HG02870 (cell line): ENCODE data around the gene BARHL2.

Source experiments
- ATAC-seq: cut with Tn5 transposase; IDR thresholded peaks from one replicate; pipeline ENCODE4 v1.9.1; 2021; ENCODE audit warnings: mild to moderate bottlenecking, moderate library complexity; ENCODE audit not compliant: unreplicated experiment

Gene BARHL2

DNA sequence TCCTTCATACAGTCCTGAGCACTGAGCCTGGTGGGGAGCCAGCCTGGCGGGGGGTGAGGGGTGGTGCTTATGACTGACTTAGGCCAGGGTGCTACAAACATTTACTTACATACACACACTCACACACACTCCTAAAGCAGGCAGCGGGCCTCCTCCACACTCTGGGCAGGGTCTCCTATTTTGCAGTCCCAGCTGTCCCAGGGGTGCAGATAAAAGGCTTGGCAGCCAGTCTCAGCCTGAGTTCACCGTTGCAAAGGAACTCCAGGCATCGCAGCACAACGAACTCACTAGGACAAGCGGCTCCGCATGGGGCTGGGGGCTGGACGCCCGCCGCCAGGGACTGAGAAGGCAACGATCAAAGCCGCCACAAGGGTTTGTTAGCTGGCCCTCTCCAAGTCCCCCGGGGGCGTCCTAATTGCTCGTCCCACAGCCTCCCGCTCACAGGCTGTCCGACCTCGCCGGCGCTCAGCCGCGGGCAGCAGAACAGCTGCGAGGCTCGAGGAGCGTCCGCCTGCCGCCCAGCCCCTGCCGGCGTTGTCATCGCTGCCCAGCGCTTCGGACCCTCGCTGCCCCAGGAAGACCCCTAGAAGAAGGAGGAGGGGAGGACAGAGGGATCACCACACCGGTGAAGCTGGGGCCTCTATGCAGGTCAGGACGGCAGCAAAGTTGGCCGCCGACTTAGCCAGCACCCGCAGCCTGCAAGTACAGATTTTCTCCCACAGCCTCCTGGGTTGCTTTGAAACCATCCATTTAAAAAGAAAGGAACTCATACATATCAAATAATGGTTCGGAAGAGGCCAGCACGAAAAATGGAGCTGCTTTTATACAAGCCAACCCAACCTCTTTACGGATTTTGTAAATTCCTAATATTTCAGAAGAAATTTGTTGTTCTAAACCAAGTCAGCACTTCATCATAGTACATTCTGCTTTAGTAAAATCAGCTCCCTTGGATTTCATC, 6.2 kb downstream of the BARHL2 start:
- no peak for ATAC-seq

DNA sequence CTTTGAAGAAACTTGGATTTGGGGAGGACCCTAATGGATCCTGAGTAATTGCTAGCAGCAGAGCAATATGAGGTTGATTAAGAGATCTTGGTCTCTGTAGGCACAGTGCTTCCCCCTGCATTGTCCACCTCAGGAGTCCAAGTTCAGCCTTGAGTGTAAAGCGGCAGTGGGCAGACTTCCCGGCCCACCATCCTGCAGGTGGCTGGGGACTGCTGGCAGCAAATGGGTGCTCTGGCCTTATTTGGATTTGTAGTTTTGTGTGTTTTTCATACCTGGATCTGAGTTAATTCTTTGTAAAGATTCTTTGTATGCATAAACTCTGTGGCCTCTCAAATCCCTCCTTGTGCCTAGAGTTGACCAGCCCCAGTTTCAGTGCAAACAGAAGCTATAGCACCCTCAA, 7.6 kb downstream of the BARHL2 start:
- no peak for ATAC-seq

DNA sequence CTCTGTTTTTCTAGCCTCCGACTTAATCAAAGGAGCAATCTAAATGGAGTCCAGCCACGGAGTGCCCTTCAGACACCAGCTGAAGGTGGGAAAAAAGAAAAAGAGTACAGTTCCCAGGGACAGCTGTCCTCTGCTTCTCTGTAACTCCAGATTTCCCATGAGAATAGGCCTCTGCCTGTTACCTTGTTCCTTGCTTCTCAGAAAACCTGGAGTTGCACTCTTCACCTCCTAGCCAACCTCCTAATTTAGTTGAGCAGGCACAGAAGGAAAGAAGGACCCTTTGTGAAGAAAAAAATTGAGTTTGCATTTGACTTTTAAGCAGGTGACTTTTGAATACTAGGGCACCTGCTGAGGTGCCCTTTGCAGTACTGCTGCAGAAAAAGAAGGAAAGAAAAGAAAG, 8.3 kb downstream of the BARHL2 start:
- ATAC-seq, result no peak

DNA sequence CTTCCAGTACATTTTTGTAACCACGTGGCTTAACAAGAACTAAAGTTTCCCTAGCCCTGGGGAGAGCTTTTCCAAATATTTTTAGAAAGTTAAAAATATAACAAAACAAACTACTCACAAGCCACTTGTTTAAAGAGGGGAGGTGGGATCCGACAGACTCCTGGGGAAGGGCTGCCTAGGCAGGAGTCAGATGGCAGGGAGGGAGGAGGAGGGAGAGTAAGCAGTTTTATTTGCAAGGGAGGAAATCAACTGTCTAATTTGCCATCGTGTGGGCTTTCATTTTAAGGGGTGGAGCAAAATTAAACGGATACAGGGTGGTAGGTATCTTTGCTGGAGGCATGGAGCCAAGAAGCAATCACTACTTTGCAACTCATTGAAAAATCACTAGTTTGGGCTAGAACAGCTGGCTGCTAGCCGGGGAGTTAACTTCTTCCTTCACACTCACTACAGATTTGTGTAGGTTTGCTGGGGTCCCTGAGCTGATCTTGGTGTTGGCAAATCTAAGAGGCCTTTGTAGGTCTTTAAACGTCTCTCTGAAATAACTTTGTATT, 8.8 kb downstream of the BARHL2 start:
- no peak for ATAC-seq

DNA sequence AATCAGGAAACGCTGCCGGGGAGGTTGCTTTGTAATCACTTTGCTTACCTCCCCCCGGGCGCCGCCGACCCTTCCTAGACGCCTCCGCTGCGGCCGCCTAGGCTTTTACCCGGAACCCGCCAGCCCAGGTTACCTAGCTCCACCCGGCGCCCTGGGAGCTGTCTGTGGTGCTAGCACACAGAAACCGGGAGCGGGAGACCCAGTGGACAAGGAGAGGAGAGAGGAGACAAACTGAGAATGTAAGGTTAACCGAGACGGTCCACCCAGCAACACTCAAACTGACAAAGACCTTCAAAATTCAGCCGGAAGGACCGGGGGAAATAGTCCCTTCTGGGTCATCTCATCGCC, 9.8 kb downstream of the BARHL2 start:
- ATAC-seq, result no peak

DNA sequence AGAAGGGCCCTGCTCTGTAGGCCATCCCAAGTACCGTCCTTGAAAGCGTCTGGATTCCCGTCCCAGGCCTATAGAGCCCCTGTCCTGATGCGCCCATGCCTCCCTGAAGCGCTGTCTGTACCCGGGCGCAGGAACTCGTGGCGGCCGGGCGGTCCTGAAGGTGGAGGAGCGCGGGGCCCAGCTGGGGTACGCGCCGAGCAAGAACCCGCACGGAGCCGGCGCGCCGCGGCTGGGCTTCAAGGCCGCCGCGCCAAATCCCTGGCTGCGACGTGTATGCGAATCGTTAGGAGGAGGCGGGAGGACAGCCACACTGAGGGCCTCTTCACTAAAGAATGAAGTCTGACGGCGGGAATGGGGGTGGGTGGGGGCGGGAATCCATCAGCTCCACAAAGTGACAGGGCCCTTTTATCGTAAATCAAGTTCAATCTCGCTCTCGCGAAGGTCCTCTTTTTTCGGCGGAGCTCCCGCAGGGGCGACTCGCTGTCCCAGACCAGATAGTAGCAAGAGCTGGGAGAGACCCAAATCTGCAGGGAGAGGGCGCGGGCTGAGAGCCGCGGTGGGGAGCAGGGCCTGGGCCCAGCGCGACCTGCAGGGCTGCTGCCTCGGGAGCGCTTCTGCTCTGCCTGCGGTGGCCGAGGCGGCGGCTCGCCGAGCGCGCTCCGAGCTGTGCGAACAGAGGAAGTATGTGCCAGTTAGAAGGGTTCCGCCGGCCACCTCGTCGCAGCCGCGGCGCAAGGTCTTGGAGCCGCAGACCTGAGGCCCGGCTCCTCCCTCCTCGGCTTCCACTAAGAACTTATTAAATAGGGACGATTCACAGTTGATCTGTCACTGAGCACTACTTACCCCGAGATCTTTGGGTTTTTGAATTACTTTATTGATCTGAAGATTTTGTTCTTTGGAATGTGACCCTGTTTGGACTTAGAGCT, 10.4 kb downstream of the BARHL2 start:
- ATAC-seq, result no peak

DNA sequence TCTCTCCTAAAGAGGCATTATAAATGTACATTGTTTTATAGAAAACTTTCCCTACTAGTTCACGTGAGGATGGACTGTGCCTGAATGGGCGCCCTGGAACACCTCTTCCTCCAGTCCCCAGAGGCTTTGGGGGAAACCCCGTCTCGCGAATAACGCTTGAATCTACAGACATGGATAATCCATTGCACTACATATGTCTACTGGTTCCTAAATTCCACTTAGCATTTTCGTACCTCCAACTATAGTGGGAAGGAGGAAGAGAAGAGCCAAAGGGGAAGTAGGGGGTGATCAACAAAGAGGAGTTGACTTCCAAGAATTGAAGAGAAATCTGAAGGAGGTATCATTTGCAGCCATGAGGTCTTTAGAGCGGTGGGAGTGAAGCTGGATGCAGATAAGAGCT, 11.1 kb downstream of the BARHL2 start:
- no peak for ATAC-seq

DNA sequence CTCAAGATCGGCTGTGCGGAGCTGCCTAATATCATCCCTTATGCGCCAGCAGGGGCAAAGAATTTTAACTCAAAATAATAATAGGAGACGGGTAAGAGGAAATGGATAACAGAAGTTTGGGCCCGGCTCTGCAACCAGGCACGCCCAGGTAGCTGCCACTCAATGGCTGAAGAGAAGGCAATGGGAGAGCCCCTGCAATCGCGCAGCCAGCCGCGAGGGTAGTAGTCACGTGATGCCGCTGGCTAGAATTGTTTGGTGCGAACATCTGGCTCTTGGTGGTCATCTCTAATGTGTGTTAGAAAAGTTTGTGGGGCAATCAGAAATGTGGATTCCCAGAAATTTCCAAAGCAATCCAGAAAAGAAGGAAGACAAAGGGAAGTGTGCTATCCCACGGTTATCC, 12.3 kb downstream of the BARHL2 start:
- no peak for ATAC-seq

DNA sequence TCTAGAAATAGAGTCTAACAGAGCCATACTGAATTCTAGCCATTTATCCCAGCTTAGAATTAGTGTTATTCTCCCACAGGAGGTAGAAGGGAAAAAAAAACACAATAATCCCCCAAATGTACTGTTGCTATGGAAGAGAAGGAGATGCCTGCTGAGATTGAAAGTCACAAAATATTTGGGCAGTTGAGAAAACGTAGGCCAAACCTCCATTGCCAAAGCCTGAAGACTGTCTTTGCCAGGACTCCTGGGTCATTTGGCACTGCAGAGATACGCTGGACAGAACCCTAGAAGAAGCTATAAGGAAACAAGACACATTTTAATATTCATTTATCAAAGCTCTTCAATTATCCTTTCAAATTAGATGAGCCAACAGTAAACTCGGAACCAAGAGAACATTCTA, 22.3 kb downstream of the BARHL2 start:
- no peak for ATAC-seq

DNA sequence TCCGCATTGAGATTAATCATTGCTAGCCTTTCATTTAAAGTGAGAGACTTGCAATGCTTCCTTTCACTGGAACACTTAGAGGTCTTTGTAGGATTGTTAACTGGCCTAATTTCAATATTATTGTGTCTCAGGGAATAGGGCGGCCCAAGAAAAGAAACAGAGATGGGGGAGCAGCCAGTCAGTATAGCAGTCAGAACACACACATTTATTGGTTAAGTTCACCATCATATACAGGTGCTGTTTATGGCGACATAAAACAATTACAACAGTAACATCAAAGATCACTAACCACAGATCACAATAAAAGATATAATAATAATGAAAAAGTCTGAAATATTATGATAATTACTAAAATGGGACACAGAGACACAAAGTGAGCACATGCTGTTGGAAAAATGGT, 29.4 kb downstream of the BARHL2 start:
- ATAC-seq, result no peak

DNA sequence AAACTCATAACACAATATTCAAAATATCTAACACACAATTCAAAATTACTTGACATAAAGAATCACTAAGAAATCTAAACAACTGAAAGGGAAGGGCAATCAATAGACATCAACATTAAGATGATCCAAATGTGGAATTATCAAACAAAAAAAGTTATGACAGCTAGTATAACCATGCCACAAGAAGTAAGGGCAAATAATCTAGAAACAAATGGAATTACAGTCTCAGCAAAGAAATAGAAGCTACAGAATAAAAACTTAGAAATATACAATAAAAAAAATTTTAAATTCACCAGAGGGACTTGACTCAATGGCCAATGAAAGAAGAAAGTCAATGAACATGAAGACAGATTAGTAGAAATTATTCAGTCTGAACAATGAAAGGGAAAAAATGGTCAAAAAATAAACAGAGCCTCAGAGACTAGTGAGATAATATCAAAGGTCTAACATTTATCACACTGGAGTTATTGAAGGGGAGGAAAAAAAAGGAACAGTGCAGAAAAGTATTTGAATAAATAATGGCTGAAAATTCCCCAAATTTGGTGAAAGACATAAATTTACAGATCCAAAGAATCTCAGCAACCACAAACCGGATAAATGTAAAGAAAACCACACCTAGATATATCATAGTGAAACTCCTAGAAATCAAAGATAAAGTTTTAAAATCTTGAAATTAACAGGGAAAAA, 41.8 kb downstream of the BARHL2 start:
- ATAC-seq, result no peak

DNA sequence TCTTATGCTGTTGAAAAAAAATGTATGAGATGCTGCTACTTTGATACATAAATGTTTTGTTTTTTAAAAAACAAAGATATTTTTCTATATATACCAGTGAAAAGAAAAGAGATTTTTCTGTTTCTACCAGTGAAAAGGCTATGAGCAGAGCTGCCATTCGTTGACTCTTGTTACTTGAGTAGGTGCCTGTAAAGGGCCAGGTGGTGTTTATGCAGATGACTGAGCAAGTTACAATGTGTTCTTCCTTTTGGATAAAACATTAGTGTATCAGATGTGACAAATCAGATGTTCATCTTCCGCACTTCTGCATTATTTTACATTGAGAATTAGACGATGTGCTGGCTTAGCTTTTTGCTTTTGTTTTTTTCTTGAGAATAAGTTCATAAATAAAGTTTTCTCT, 45.4 kb downstream of the BARHL2 start:
- ATAC-seq, result no peak

DNA sequence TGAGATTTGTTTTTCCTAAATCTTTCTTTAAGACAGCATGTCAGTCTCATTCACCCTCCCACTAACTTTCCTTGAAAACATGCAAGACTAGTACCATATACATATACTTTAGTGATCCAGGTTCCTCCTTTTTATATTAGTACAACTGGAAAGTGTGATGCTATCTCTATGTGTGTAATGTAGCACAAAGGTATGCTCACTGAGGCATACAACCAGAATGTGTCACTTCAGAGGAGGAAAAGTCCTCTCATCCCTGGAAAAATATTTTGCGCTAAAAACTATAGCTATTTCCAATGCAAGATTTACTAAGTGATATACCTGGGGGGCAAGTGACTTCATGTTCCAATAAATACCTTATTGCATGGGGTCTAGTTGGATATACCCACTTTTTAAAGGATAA, 45.9 kb downstream of the BARHL2 start:
- no peak for ATAC-seq
